ENCODE measurements around the gene PSMC3.

GRCh38 chr11:47396049-47396320 is 30.3 kb downstream of the PSMC3 start:
- TF ChIP-seq GATA1 (IDR thresholded peaks at IDR 0.05; ENCODE audit: low read depth, low read length) (no peak), POLR2A (IDR thresholded peaks at IDR 0.05; ENCODE audit: low read length) (no peak)
